GM19452 (cell line): ENCODE measurements around the gene NADSYN1.
A peak's percentile ranks its signal among the peaks of the same experiment; 100 is the strongest.
"Not testable (repeated sequence)": the region's sequence is repeated elsewhere in the genome, so short reads cannot be mapped to it uniquely, and the experiment has no call there.

ENCODE experiments used
- ATAC-seq: cut with Tn5 transposase; IDR thresholded peaks from one replicate; pipeline ENCODE4 v1.9.1; 2021; ENCODE audit not compliant: unreplicated experiment

Gene NADSYN1

DNA sequence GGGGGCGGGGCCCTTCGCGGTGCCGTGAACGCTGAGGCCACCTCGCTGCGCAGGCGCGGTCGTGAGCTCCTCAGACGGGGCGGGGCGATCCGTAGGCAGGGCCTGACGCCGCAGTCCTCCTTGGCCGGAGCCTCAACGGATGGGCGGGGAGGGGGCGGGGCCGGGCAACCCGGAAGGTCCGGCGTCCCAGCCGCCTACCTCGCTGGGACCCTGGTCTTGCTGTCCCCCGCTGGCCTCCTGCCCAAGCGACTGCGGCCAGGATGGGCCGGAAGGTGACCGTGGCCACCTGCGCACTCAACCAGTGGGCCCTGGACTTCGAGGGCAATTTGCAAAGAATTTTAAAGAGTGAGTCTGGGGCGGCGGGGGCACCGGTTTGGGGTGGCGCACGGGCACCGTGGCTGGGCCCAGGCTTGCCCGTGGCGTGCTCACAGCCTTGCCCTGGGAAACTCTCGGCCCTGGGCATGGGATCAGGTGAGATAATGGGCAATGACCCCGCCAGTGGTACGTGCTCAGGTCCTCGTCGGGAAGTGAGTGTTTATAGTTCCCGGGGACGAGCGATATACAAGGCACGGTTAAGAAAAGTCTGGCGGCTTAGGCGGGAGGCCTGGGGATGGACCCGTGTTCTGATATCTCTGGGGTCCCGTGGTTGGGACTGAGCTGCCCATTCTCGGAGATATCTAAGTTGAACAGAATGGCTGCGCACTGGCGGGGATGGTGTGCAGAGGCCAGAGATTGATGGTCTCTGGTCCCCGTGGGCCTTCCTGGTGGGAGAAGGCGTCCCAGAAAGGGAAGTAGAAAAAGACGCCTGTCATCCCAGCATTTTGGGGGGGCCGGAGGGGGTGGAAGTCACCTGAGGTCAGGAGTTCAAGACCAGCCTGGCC lies at the start of gene NADSYN1:
NADSYN1 (plus strand) TSS at position 167 of the 881 bp plus-strand sequence; CDS start at position 261, 94 bp downstream.
- peak; percentile 53 for ATAC-seq

DNA sequence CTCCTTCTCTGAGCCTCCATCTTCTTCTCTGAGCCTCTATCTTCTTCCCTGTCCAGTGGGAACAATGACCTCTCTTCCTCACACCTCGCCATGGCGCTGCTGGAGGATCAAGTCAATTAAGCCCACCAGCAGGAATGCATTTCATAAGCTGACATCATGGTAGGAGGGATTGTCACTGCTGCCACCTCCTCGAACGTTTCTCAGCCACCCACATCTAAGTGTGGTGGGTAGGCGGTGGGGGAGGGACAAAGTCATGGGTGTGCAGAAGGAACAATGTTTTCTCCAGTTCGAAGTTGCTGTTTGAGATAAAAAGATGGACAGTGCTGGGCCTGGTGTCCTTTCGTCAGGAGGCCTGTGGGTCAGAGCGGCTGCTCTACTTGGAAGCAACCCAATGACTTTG lies 48.8 kb upstream of the NADSYN1 start:
- ATAC-seq: no peak

DNA sequence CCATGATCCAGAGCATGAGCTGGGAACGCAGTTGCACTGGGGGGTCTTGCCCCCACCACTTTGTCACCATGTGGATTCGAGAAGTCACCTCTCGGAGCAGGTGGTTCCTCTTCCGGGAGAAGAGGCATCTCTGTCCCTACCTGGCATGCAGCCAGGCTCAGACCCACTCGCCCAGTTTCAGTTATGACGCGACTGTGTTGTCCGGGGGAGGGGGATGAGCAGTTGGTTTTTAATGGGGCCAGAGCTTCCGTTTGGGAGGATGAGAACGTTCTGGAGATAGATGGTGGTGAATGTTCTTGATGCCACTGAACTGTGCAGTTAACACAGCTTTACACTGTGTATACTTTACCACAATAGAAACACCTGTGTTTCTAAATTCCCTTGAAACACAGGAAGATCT lies 46.3 kb upstream of the NADSYN1 start:
- no peak for ATAC-seq

- no peak for ATAC-seq
Observed at GRCh38 chr11:71407356-71407755, 45.6 kb upstream of the NADSYN1 start.

DNA sequence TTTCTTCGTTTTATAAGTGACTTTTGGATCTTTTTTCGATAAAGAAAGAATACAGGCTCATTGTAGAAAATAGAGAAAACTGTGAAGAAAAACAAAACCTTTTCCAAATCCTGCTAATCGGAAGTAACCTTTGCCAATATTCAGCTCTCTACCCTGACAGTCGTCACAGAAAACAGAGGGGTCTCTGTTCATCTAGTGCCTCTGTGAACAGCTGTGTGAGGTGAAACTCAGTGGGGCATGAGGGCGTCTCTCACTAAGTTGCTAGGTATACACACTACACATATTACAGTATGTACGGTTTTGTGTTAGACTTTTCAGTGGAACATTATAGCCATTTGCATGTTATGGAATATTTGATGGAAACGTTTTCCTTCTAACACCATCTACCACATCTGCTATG lies 44.2 kb upstream of the NADSYN1 start:
- no peak for ATAC-seq

- ATAC-seq: no peak
Observed at GRCh38 chr11:71410363-71410966, 42.5 kb upstream of the NADSYN1 start.

DNA sequence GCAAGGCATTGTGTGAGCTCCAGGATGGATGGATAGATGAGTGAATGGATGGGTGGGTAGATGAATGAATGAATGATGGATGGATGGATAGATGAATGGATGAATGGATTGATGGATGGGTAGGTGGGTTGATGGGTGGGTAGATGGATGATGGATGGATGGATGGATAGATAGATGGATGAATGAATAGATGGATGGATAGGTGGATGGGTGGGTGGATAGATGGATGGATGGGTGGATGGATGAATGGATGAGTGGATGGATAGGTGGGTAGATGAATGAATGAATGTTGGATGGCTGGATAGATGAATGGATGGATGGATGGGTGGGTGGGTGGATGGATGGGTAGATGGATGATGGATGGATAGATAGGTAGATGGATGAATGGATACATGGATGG lies 38.4 kb upstream of the NADSYN1 start:
- no peak for ATAC-seq

DNA sequence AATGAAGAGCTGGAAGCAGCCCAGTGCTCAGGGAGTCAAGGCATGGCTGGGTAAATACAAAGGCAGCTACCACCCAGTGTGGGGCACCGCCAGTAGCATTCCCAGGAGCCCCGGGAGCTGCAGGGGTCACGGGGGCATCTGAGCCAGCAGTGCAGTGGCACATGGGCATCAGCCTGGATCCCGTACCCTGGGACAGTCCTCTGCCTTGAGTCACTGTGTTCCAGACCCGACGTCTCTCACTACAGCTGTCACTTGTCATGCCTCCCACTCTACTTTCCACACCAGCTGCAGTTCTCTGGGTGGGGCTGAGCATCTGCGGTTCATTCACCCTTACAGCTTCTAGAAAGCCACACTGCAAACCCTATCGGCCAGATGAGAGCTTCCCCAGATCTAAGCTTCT lies 34.4 kb upstream of the NADSYN1 start:
- peak; percentile 69 for ATAC-seq

GRCh38 chr11:71420455-71421241 lies 32.4 kb upstream of the NADSYN1 start:
- ATAC-seq: no peak

GRCh38 chr11:71421392-71421950 lies 31.5 kb upstream of the NADSYN1 start:
- ATAC-seq: no peak

DNA sequence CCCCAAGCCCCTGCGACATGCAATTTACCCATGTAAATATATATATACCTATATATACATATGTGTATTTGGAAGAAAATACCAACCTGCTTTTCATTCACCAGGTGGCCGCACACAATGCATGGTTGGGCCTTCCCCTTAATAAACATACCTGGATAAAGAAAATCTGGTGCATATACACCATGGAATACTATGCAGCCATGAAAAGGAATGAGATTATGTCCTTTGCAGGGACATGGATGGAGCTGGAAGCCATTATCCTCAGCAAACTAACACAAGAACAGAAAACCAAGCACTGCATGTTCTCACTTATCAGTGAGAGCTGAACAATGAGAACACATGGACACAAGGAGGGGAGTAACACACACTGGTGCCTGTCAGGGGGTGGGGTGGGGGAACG lies 30.7 kb upstream of the NADSYN1 start:
- ATAC-seq: not testable (repeated sequence)

- ATAC-seq: no peak
Observed at GRCh38 chr11:71423181-71423790, 29.7 kb upstream of the NADSYN1 start.

DNA sequence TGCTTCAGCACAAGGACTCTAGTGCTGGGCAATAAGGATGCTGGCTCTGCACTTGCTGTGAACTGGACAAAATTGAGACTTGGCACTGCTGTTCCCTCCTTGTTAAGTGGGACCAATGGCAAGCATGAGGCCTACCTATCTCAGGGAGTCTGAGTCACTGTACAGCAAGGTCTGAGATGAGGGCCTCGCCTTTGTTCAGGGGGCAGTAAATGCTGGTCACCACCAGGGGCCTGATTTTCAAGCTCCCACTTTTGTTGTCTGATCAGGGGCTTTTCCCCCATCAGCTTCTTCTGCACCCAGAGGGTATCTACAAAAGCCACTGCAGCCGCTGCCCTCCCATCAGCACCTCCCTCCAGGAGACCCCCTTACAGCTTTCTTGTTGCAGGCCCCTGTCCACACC lies 27.6 kb upstream of the NADSYN1 start:
- no peak for ATAC-seq

- no peak for ATAC-seq
Observed at GRCh38 chr11:71425860-71426259, 27.1 kb upstream of the NADSYN1 start.

GRCh38 chr11:71426413-71426812 lies 26.6 kb upstream of the NADSYN1 start:
- ATAC-seq: no peak

DNA sequence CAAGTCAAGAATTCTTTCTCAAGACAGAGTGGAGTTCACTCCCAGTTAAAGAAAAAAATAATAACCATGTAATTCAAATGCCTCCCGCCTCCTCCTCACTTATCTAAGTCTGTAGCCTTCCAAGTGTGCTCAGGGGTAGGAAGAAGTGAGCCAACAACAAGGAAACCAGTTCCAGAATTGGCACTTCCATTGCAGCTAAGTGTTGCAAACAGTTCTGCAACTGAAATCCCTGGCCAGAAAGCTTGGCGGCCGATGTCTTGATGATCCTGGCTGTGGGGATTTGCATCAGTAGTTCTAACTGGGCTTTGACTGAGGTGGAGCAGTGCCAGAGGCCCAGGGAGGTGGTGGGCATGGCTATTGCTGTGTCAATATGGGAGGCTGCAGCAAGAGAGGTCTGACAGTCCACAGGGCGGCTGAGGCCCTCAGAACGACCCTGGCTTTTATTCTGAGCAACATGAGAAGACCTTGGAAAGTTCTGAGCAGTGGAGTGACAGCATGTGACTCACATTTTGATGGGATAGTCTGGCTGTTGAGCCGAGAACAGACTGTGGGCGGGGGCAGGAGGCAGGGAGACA lies 24.1 kb upstream of the NADSYN1 start:
- no peak for ATAC-seq

- ATAC-seq: no peak
Observed at GRCh38 chr11:71429701-71430100, 23.3 kb upstream of the NADSYN1 start.

DNA sequence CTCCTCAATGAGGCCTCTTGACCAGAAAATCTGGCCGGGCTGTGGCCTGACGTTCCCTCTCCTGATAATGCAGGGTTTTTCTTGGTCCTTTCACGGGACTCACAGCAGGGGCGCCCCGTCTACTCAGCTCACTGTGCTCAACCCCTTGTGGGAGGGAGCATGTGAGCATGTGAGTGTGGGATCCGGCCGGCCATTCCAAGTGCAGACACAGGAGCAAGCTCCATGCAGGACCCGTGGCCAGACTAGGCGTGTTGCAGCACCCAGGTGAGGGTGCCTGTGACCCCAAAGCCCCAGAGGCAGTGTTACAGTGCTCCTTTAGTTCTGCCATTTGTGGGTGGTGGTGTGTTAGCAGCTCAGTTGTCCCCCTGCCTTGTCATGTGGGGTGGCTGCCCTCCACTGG lies 22.8 kb upstream of the NADSYN1 start:
- ATAC-seq: no peak

DNA sequence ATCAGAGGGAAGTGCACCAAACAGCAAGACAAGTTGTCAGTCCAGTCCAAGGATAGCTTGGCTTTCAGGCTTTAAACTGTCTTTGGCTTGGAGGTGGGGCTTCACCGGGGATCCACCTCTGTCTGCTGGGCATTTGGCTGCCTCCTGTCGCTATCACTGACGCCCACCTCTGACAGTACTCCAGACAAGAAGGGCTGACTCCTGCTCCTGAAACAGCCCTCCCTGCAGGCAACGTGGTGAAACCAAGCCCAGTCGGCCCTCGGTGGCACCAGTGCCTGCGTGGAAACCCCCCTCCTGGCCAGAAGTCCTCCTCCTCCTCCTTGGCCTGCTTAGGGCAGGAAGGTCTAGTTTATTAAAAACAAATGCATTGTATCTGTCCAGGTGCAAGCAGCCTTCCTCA lies 21.7 kb upstream of the NADSYN1 start:
- no peak for ATAC-seq

DNA sequence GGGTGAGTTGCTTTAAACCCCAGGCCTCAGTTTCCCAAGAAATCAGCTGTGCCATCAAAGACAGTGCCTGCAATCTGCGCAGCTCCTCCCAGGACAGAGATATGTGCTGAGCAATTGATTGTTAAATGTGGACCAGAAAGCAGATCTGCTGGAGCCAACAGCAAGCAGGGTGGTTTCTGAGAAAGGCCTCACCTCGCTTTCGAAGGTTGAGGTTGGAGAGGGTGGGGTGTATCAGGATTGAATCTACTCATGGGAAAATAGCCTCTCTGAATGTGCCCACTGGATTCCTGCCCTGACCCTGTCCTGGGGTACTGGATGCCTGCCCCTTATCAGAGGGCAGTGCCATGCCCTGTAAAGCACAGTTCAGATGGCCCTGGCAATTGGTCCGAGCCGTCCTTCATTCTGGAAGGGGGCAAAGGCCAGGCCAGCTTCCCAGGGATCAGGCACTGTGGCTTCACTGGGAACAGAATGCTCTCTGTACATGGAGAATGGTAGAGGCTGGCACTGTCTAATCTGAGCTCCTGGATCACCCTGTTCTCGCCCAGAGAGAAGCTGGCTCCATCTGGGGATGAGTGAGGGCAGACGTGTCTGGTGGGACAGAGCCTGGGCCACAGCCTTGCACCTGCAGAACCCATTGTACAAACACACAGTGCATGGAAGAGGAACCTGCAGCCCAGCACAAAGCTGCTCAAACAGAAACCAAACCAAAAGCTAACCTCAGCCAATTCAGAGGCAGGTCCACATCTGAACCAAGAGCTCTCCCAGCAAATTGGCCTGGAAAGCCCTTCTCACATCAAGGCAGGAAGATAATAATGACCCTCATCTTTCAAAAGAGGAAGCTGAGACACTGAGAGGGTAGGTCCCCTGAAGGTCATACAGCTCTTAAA lies 20.0 kb upstream of the NADSYN1 start:
- no peak for ATAC-seq
